Tibial nerve (tissue), 4 donors: ENCODE results near the gene AFF3. TPM values are rescaled to one million over a fixed set of nuclear protein-coding genes. Genes with fewer than 3 reads are reported as not detected.

Experiments used
- DNase-seq, 2 donors: peaks; one replicate each; pipeline ENCODE4 v3.0.0-alpha.2; 2019; ENCODE audit warnings: low spot score in 2 of 2
- H3K27ac ChIP-seq, 4 donors: fragments of 200-600 bp; sonication (generic) in 3 of 4; one replicate each; pipeline ENCODE4 v1.5.1; 2017 to 2019; ENCODE audit warnings: mild to moderate bottlenecking in 1 of 4
- H3K27me3 ChIP-seq, 2 donors: fragments of 200-600 bp; sonication (generic) in 1 of 2; one replicate each; pipeline versions ENCODE4 v1.5.1 to v1.6.0; 2017 to 2019
- H3K36me3 ChIP-seq, 3 donors: fragments of 200-600 bp; sonication (generic); one replicate each; pipeline ENCODE4 v1.5.1; 2018 to 2019
- H3K4me1 ChIP-seq, 4 donors: fragments of 200-600 bp; sonication (generic) in 3 of 4; one replicate each; pipeline ENCODE4 v1.5.1; 2017 to 2019
- H3K4me3 ChIP-seq, 4 donors: fragments of 200-600 bp; sonication (generic) in 3 of 4; one replicate each; pipeline ENCODE4 v1.5.1; 2017 to 2019; ENCODE audit warnings: mild to moderate bottlenecking in 1 of 4, moderate library complexity in 1 of 4
- H3K9me3 ChIP-seq, 4 donors: fragments of 200-600 bp; sonication (generic) in 3 of 4; one replicate each; pipeline ENCODE4 v1.5.1; 2017 to 2019
- CTCF ChIP-seq, 5 experiments: fragments of 200-600 bp in 3 of 5; fragments of 450-650 bp in 2 of 5; sonication (generic) in 3 of 5; IDR thresholded peaks; one replicate each; pipeline ENCODE4 v1.5.1; 2016 to 2019; ENCODE audit warnings: antibody characterized with exemption in 5 of 5, mild to moderate bottlenecking in 3 of 5, moderate library complexity in 2 of 5
- EP300 ChIP-seq, 2 donors: sonication (generic); formaldehyde crosslinking; IDR thresholded peaks; one replicate each; pipeline ENCODE4 v1.6.1; 2017; ENCODE audit warnings: antibody characterized with exemption in 2 of 2, mild to moderate bottlenecking in 1 of 2
- POLR2A ChIP-seq, 2 donors: fragments of 450-650 bp; IDR thresholded peaks; one replicate each; pipeline ENCODE4 v1.6.1; 2017; ENCODE audit warnings: antibody characterized with exemption in 2 of 2, mild to moderate bottlenecking in 2 of 2, moderate library complexity in 2 of 2
- WGBS, 2 donors: methylation state at CpG; one replicate each; pipeline ENCODE4 v1.1.5; 2018; 5-methylcytosine and 5-hydroxymethylcytosine counted together
- total RNA-seq, 4 donors: library from RNA; depleted of rRNA; stranded (reverse); fragments of >200 nt; gene quantifications; one replicate each; pipeline ENCODE4 v1.1.0, GENCODE V29; 2016

The AFF3 gene
- total RNA-seq, 4 donors from 2014 or later, result 7.2 to 36.0 (median 21.4) TPM

GRCh38 chr2:99772591-99773331 lies 369.6 kb downstream of the AFF3 start:
- WGBS, 2 donors, result 63 to 67% methylated on average over 7 of the region's 7 CpGs
- no peaks in the 10 kb centered on the region for H3K36me3 ChIP-seq
- H3K9me3 ChIP-seq, result peaks cover 0 to 5% (median 0%) of the 10 kb centered on the region in 4 donors
- H3K4me1 ChIP-seq, result peaks cover 0 to 5% (median 0%) of the 10 kb centered on the region in 4 donors
- TF ChIP-seq POLR2A (IDR thresholded peaks at IDR 0.05) (no peak), EP300 (IDR thresholded peaks at IDR 0.05) (no peak), CTCF (IDR thresholded peaks at IDR 0.05) (no peak)
- H3K4me3 ChIP-seq, result no peak overlapping the region
- no peak overlapping the region for H3K27ac ChIP-seq
- H3K27me3 ChIP-seq, result no peaks in the 10 kb centered on the region
- no peak for DNase-seq

- DNase-seq, result no peak
- 63 to 73% methylated on average over 13 of the region's 13 CpGs for WGBS, 2 donors
Measured at GRCh38 chr2:99771681-99772333, 370.6 kb downstream of the AFF3 start.

GRCh38 chr2:99770876-99771275 lies 371.5 kb downstream of the AFF3 start:
- H3K4me3 ChIP-seq, result no peak overlapping the region
- no peaks in the 10 kb centered on the region for H3K4me1 ChIP-seq
- H3K9me3 ChIP-seq, result peaks cover 0 to 5% (median 0%) of the 10 kb centered on the region in 4 donors
- no peak for TF ChIP-seq POLR2A (IDR thresholded peaks at IDR 0.05)
- no peak for TF ChIP-seq EP300 (IDR thresholded peaks at IDR 0.05)
- no peak for TF ChIP-seq CTCF (IDR thresholded peaks at IDR 0.05)
- DNase-seq, result no peak
- H3K36me3 ChIP-seq, result no peaks in the 10 kb centered on the region
- H3K27me3 ChIP-seq, result no peaks in the 10 kb centered on the region
- no peak overlapping the region for H3K27ac ChIP-seq
- 47 to 55% methylated on average over 2 of the region's 2 CpGs for WGBS, 2 donors

More at GRCh38 chr2:99771681-99772333, 370.6 kb downstream of the AFF3 start:
- Histone ChIP-seq H3K27me3 (no peaks in the 10 kb centered on the region), H3K27ac (no peak overlapping the region), H3K9me3 (peaks cover 0 to 5% (median 0%) of the 10 kb centered on the region in 4 donors), H3K4me3 (no peak overlapping the region), H3K36me3 (no peaks in the 10 kb centered on the region), H3K4me1 (peaks cover 0 to 5% (median 0%) of the 10 kb centered on the region in 4 donors)
- peak in 1 of 2 donors; percentile 80 for TF ChIP-seq EP300 (IDR thresholded peaks at IDR 0.05)
- no peak for TF ChIP-seq POLR2A (IDR thresholded peaks at IDR 0.05)

- no peak for TF ChIP-seq POLR2A (IDR thresholded peaks at IDR 0.05)
- TF ChIP-seq EP300 (IDR thresholded peaks at IDR 0.05), result no peak
- TF ChIP-seq CTCF (IDR thresholded peaks at IDR 0.05), result no peak
Measured at GRCh38 chr2:99765731-99766318, 376.6 kb downstream of the AFF3 start.

GRCh38 chr2:99763764-99764163 lies 378.6 kb downstream of the AFF3 start:
- no peak overlapping the region for H3K27ac ChIP-seq
- no peak for TF ChIP-seq CTCF (IDR thresholded peaks at IDR 0.05)
- TF ChIP-seq EP300 (IDR thresholded peaks at IDR 0.05), result no peak
- TF ChIP-seq POLR2A (IDR thresholded peaks at IDR 0.05), result no peak
- no peaks in the 10 kb centered on the region for H3K36me3 ChIP-seq
- WGBS, 2 donors, result 81 to 86% methylated on average over 6 of the region's 6 CpGs
- no peak for DNase-seq
- H3K4me3 ChIP-seq, result no peak overlapping the region
- no peaks in the 10 kb centered on the region for H3K4me1 ChIP-seq
- peaks cover 0 to 2% (median 0%) of the 10 kb centered on the region in 4 donors for H3K9me3 ChIP-seq
- no peaks in the 10 kb centered on the region for H3K27me3 ChIP-seq

More at GRCh38 chr2:99765731-99766318, 376.6 kb downstream of the AFF3 start:
- Histone ChIP-seq H3K36me3 (no peaks in the 10 kb centered on the region), H3K27me3 (no peaks in the 10 kb centered on the region), H3K4me3 (no peak overlapping the region), H3K27ac (no peak overlapping the region), H3K4me1 (no peaks in the 10 kb centered on the region), H3K9me3 (peaks cover 0 to 5% (median 0%) of the 10 kb centered on the region in 4 donors)
- WGBS, 2 donors, result 91 to 92% methylated on average over 4 of the region's 4 CpGs
- no peak for DNase-seq
